ENCODE measurements around the gene RNASEH2B.

DNA sequence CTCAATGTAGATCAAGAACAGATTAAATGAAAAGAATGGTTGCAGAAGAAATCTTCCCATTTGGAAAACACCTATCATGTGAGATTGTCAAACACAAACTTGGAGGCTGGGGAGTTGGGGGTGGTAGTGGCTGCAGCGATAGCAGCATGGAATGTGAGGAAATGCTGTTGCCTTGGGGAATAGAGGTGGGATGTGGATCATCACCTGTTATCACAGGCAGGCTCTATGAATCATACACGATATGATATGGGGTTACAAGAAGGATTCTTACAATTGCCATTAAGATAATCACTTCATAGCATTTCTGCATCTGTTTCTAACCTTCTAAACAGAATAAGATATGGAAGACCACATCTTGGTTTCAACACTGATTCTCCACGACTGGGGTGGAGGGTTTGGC lies 88.7 kb downstream of the RNASEH2B start:
- TF ChIP-seq, protein P1, sequence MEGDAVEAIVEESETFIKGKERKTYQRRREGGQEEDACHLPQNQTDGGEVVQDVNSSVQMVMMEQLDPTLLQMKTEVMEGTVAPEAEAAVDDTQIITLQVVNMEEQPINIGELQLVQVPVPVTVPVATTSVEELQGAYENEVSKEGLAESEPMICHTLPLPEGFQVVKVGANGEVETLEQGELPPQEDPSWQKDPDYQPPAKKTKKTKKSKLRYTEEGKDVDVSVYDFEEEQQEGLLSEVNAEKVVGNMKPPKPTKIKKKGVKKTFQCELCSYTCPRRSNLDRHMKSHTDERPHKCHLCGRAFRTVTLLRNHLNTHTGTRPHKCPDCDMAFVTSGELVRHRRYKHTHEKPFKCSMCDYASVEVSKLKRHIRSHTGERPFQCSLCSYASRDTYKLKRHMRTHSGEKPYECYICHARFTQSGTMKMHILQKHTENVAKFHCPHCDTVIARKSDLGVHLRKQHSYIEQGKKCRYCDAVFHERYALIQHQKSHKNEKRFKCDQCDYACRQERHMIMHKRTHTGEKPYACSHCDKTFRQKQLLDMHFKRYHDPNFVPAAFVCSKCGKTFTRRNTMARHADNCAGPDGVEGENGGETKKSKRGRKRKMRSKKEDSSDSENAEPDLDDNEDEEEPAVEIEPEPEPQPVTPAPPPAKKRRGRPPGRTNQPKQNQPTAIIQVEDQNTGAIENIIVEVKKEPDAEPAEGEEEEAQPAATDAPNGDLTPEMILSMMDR (IDR thresholded peaks at IDR 0.05), result no peak
- TF ChIP-seq HOXB5 (CRISPR knock-in tag; IDR thresholded peaks at IDR 0.05), result no peak
- TF ChIP-seq SMC3 (IDR thresholded peaks at IDR 0.05), result no peak
- no peak for TF ChIP-seq MYC (IDR thresholded peaks at IDR 0.05; ENCODE audit: borderline replicate concordance, low read length)
